Activated T-helper 2 cell treated with anti-CD3 and anti-CD28 coated beads, Interferon-gamma antibody, Interleukin-2, Interleukin-4, amounts not matched to agents 10 μg/mL and 5 μg/mL and 100 μg/mL, durations not matched to agents 14 hours and 24 hours and 36 hours (primary cell): ENCODE measurements around the gene YJEFN3. TPM values are rescaled to one million over a fixed set of nuclear protein-coding genes. Genes with fewer than 3 reads are reported as not detected.
A peak's percentile ranks its signal among the peaks of the same experiment; 100 is the strongest.

Experiments used
- DNase-seq: peaks from one replicate; pipeline ENCODE4 v3.0.0; 2021; ENCODE audit warnings: low spot score
- H3K27ac Mint-ChIP-seq: one replicate; pipeline ENCODE4 v1.8.0; 2021; ENCODE audit warnings: mixed read lengths
- H3K27me3 Mint-ChIP-seq: one replicate; pipeline ENCODE4 v1.8.0; 2021; ENCODE audit warnings: low read depth, mixed read lengths
- H3K36me3 Mint-ChIP-seq: one replicate; pipeline ENCODE4 v1.8.0; 2021; ENCODE audit warnings: low read depth, mixed read lengths
- H3K4me1 Mint-ChIP-seq: one replicate; pipeline ENCODE4 v1.8.0; 2021; ENCODE audit warnings: low read depth, mixed read lengths
- H3K4me3 Mint-ChIP-seq: one replicate; pipeline ENCODE4 v1.8.0; 2021; ENCODE audit warnings: low read depth, mild to moderate bottlenecking, moderate library complexity, mixed read lengths
- H3K9me3 Mint-ChIP-seq: one replicate; pipeline ENCODE4 v1.8.0; 2021; ENCODE audit warnings: mixed read lengths
- intact Hi-C: fragments of 100-400 bp; cut with micrococcal nuclease; formaldehyde crosslinking; loops from one replicate; pipeline ENCODE4 v1.15.1; 2023
- total RNA-seq: library from RNA; stranded (reverse); gene quantifications from 2 replicates; pipeline ENCODE4 v1.2.3, GENCODE V29; 2022

YJEFN3 gene, protein sequence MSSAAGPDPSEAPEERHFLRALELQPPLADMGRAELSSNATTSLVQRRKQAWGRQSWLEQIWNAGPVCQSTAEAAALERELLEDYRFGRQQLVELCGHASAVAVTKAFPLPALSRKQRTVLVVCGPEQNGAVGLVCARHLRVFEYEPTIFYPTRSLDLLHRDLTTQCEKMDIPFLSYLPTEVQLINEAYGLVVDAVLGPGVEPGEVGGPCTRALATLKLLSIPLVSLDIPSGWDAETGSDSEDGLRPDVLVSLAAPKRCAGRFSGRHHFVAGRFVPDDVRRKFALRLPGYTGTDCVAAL
- 9.0 and 9.7 TPM in 2 replicates for total RNA-seq

DNA sequence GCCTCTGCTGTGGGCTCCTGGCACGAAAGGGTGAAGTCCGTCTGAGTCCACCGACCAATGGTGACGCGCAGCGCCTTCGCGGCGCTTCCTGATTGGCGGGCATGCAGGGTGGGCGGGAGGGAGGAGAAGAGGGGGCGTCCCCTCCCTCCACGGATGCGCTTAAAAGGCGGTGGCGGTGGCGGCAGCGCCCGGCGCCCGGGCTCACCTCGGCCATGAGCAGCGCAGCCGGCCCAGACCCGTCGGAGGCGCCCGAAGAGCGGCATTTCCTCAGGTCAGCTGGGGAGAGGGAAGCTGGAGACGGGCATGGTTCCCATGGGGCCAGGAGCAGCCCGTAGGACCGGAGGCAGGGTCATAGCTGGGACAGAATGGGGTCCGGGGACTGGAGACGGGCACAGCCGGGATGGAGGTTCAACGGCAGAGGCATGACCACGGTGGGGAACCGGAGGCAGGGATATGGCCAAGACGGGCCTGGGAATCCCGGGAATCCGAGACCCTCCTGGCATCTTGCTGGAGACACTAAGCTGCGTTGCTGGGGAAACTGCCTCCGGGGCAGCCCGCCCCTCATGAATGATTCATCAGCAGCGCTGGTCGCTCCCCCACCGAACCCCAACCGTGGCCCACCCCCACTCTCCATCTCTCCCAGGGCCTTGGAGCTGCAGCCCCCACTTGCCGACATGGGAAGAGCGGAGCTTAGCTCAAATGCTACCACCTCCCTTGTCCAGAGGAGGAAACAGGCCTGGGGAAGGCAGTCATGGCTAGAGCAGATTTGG is at the start of gene YJEFN3:
TSS of gene YJEFN3 (plus strand) at position 191 of the 770 bp plus-strand sequence. CDS start at position 213, 22 bp downstream.
- Mint-ChIP-seq H3K27ac (no peak within 1 kb of the TSS), H3K36me3 (peaks cover 18% of the 10 kb centered on the region)

DNA sequence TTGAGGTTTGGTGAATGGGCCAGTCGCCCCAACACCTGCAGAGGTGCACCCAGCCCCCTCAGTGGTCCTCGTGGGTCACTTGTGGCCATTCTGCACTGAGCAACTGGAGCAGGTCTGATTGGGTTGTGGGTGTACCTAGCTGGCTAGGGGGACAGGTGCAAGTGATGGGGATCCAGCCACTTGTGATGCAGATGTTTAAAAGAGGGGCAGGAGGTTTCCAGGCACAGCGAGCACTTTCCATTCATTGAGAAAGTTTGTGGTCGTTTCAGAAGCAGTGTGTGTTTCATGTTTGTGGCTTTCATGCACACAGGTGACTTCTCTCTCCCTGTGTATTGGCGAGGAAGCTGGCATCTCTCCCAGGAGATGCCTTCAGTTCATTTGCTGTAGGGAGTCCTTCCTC is 48.0 kb upstream of the YJEFN3 start:
- intact Hi-C loops = no loop called here
- Mint-ChIP-seq H3K4me3 (no peak overlapping the region), H3K27ac (peak overlapping the region; percentile 33), H3K27me3 (no peaks in the 10 kb centered on the region), H3K4me1 (peaks cover 41% of the 10 kb centered on the region), H3K9me3 (no peaks in the 10 kb centered on the region), H3K36me3 (peaks cover 23% of the 10 kb centered on the region)
- no peak for DNase-seq

More for the DNA sequence above, at the start of gene YJEFN3:
- Mint-ChIP-seq H3K27me3 (no peaks in the 10 kb centered on the region), H3K9me3 (no peaks in the 10 kb centered on the region), H3K4me1 (peaks cover 4% of the 10 kb centered on the region), H3K4me3 (no peak within 1 kb of the TSS)
- no peak for DNase-seq
- intact Hi-C loops = no loop called here

DNA sequence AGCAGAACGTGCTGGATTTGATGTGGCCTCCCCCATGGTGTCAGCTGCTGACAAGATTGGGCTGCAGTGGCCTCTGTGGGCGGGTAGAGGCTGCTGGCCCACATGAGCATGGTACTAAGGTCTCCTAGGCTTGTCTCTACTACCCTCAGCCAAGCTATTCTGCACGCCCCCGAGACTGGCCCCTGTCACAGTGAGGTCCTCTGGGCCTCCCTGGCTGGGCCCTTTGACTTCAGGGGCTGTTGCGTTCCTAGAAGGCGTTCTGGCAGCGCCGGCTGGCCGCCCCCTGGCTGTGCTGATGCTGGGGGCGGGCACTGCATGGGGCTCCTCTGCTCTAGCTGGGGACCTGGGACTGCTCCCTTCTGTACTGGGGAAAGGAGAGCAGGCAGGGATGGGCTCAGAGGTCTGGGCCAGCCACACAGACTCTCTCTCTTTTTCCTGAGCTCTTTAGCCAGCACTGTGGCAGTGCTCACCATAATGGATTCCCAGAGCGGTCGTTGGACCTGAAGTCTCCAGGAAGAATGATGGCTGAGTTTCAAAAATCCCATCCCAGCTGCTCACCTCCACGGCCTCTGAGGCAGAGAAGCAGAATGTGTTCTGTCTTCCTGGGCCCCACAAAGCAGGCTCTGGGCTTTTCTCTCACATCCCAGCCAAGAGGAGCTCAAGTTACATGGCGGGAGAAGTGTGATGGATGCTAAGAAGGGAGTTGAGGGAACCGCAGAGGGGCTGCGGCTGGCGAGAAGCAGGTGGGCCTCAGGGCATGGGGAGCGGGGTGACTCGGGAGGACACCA is 45.7 kb upstream of the YJEFN3 start:
- Mint-ChIP-seq H3K27me3 (no peaks in the 10 kb centered on the region), H3K27ac (no peak overlapping the region), H3K36me3 (peaks cover 19% of the 10 kb centered on the region), H3K9me3 (no peaks in the 10 kb centered on the region), H3K4me3 (no peak overlapping the region), H3K4me1 (peaks cover 25% of the 10 kb centered on the region)
- no peak for DNase-seq
- intact Hi-C loops = no loop called here

DNA sequence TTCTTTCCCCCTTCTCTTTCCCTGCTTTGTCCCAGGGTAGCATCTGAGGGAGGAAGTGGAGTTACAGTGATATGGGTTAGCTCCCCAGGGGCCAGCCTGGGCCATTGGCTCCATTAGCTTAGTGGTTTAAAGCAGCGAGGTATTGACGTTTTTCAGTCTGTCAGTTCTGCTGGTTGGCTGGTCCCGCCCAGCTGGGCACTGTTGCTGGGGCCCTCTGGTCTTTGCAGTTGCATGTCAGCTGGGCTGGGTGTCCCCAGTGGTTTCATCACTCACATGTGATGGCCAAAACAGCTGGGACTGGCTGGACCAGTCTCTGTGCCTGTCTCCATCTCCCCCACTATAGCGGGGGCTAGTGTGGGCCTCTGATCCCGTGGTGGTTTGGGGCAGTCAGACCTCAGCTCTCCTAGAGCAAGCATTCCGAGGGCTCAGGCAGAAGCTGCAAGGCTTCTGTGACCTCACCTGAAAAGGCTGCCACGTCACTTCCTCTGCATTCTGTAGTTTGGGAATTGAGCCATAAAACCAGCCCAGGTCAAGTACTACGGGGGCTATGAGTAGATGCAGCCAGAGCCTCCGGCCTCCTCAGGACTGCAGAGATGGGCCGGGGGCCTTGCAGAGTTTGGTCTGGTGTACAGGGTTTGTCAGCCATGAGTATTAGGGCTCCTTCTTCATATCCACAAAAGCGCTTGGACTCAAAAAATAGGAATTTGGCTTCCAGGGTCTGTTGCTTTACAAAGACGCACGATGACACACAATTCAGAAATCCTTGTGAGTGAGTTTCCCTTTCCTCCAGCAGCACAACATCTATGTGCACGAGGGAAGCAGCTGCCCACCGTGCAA is 43.3 kb upstream of the YJEFN3 start:
- DNase-seq = no peak
- H3K36me3 Mint-ChIP-seq = peaks cover 11% of the 10 kb centered on the region
- intact Hi-C loops = loop anchor here (5.0 kb wide), 1 partner anchor 38 kb away; no protein-coding TSS in a partner anchor
- H3K4me3 Mint-ChIP-seq = no peak overlapping the region
- H3K4me1 Mint-ChIP-seq = peaks cover 38% of the 10 kb centered on the region
- no peak overlapping the region for H3K27ac Mint-ChIP-seq
- no peaks in the 10 kb centered on the region for H3K9me3 Mint-ChIP-seq
- no peaks in the 10 kb centered on the region for H3K27me3 Mint-ChIP-seq

DNA sequence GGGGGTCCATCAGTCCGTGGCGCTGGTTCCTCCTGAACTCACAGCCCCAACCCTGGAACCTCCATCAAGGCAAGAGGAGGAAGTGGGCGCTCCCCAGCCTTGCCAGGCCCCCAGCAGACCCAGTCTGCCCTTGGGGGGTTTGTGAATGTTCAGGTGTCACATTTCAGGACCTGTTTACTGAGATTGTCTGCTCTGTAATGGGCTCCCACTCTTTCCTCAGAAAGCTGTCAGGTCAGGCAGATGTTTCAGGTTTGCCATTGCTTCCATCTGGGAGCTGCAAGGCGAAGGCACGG is 42.8 kb upstream of the YJEFN3 start:
- Mint-ChIP-seq H3K27me3 (no peaks in the 10 kb centered on the region), H3K4me1 (peaks cover 38% of the 10 kb centered on the region), H3K9me3 (no peaks in the 10 kb centered on the region), H3K36me3 (peaks cover 13% of the 10 kb centered on the region), H3K27ac (no peak overlapping the region), H3K4me3 (no peak overlapping the region)
- intact Hi-C loops = loop anchor here (5.0 kb wide), 1 partner anchor 39 kb away; no protein-coding TSS in a partner anchor
- DNase-seq = no peak

DNA sequence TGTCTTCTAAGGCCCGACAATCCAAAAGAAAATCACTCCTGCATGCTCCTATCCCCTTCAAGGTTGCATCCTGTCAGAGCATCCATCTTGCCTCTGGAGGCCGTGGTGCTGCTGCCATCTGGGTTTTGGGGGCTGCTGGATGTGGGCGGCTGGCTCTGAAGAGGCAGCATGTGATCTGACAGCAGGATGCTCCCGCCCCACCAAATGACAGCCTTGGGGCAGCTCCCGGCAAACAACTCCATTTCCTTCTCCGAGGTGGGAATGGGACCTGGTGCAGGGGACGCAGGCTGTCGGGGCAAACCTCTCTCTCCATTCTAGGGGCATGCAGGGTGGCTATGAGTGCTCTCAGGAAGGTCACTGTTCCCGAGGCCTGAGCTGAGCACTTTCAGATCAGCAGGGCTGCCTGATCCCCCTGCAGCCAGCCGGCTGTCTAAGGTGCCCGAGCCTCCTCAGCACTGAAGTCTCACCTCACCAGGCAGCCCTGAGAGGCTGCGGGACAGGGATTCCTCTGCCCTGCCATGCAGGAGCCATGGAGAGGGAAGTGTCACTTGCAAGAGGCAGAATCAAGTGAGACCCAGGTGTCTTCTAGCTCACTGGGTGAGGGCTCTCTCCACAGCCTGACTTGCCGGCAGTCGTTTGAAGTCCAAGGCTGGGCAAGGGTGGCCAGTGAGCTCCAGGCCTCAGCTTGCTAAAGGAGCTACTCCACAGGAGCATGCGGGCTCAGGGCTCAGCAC is 42.2 kb upstream of the YJEFN3 start:
- H3K4me1 Mint-ChIP-seq = peaks cover 36% of the 10 kb centered on the region
- peaks cover 15% of the 10 kb centered on the region for H3K36me3 Mint-ChIP-seq
- peak overlapping the region; percentile 42 for H3K27ac Mint-ChIP-seq
- DNase-seq = no peak
- H3K27me3 Mint-ChIP-seq = no peaks in the 10 kb centered on the region
- H3K9me3 Mint-ChIP-seq = no peaks in the 10 kb centered on the region
- no peak overlapping the region for H3K4me3 Mint-ChIP-seq
- intact Hi-C loops = loop anchor here (5.0 kb wide), 1 partner anchor 39 kb away; no protein-coding TSS in a partner anchor

DNA sequence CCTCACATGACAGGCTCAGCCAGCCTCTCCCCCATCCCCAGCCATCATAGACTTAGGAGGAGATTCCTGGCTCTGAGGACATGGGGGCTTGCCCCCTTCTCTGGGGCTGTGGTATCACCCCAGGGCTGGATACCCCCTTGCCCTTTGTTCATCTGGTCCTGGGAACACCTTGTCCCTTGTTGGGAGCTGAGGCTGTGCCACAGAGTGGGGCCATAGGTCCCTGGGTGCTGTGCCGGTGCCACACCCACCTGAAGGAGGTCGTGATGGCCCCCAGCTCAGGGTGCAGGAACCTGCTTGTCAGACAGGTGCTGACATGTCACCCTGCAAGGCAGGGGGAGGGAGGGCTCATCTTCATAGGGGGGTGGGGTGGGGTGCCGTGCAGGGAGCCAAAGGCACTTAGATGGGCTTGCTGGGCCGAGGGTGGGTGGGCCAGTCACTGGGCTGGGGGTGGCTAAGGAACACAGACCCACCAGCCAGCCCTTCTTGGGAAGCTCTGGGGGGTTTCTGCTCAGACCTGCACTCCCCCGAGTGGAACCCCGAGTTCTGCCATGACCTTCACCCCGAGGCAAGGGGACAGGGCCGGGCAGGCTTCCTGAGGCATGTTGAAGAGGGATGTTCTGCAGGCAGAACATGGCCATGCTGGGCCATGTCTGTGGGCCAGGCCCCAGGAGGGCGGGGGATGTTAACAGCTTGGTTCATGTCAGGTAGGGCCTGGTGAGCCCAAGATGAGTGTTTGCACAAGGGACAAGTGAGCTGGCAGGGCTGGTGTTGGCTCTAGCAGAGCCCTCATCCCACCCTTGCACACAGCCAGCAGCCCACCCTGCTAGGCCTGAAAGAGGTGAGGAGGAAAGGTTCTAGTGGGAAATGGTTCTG is 41.4 kb upstream of the YJEFN3 start:
- Mint-ChIP-seq H3K9me3 (no peaks in the 10 kb centered on the region), H3K4me3 (no peak overlapping the region), H3K4me1 (peaks cover 36% of the 10 kb centered on the region), H3K36me3 (peaks cover 16% of the 10 kb centered on the region), H3K27me3 (no peaks in the 10 kb centered on the region), H3K27ac (peak overlapping the region; percentile 98)
- DNase-seq = no peak
- intact Hi-C loops = loop anchor here (5.0 kb wide), 1 partner anchor 40 kb away; no protein-coding TSS in a partner anchor

DNA sequence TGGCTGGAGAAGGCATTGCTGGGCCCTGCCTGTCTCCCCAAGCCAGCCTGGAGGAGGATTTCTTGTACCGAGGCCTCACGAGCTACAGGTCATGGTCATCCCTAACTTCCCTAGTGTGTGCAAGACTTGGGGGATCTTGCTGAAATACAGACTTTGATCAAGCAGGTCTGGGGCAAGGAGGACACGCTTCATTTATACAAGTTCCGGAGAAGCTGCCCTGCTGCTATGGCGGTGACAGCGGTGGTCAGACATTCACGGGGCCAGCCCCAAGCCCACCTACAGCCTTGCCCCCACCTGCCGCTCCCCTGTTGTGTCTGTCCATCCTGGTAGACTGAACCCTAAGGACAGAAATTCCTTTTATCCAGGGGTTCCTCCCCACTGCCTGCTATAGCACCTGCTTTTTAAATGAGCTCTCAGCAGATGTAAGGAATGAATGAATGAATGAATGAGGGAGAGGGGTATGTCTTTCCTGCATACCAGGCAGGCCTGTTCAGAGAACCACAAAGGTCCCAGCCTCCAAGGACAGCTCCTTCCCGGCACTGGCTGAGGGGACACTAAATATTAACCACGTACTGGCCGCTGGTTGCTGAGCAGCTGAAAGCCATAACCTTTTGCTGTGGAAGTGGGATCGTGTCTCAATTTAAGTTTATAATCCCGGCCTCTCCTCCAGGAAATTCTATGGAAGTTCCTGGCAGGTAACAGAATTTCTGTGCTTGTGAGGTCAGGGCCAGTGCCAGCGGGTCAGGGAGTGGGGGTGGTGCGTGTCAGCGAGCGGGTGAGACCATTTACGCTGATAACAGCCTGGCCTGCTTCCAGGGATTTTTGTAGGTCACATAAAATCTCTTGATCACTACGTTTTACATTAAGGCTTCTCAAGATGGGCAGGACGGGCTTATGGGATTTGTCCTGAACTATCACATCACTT is 40.5 kb upstream of the YJEFN3 start:
- no peak for DNase-seq
- Mint-ChIP-seq H3K27ac (peak overlapping the region; percentile 98), H3K27me3 (no peaks in the 10 kb centered on the region), H3K4me1 (peaks cover 36% of the 10 kb centered on the region), H3K9me3 (no peaks in the 10 kb centered on the region), H3K4me3 (no peak overlapping the region), H3K36me3 (peaks cover 17% of the 10 kb centered on the region)
- intact Hi-C loops = loop anchor here (5.0 kb wide), 1 partner anchor 41 kb away; no protein-coding TSS in a partner anchor

DNA sequence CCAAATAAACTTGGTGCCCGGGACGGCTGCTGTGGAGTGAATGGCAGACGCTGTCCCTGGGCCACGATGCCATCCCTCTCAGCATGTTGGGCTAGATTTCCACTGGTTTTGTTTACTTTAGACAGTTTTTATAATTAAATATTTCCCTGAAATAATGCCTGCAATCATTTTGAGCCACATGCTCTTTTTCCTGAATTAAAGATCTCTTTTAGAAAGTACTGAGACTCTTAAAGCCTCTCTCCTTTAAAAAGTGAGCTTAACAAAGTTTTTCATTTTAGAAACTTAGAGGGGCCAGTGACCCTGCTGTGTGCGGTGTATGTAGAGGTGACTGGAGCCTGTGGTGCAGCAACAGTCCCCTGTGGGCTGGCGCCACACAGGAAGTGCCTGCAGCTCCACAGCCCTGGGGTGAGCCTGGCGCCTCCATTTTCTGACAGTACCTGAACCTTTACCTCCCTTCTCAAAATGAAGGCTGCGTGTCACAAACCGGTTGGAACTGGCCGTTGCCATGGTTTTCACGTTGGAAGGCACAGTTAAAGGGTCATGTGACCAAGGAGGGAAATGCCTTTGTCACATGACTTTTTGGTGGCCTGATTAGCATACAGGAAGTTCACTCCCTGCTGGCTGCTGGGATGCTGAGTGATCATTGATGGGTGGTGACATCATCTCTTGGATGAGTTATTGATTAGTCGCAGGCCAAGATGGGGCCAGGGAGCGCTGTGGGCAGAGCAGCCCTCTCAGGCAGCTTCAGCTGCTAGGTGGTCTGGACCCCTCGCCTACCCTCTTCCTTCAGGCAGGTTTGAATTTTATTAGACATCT is 39.6 kb upstream of the YJEFN3 start:
- H3K4me3 Mint-ChIP-seq = peak overlapping the region; percentile 53
- no peaks in the 10 kb centered on the region for H3K9me3 Mint-ChIP-seq
- DNase-seq = peak; percentile 93
- H3K27ac Mint-ChIP-seq = peak overlapping the region; percentile 98
- peaks cover 36% of the 10 kb centered on the region for H3K4me1 Mint-ChIP-seq
- no peaks in the 10 kb centered on the region for H3K27me3 Mint-ChIP-seq
- intact Hi-C loops = loop anchor here (1.0 to 5.0 kb wide), 3 partner anchors 30 to 82 kb away; no protein-coding TSS in a partner anchor
- H3K36me3 Mint-ChIP-seq = peaks cover 20% of the 10 kb centered on the region
